Psoas muscle (tissue), 8 donors: Measurements from ENCODE around the gene EP300. TPM values are rescaled to one million over a fixed set of nuclear protein-coding genes. Genes with fewer than 3 reads are reported as not detected.
"Not testable (repeated sequence)": the region's sequence is repeated elsewhere in the genome, so short reads cannot be mapped to it uniquely, and the experiment has no call there.

Experiments used
- ATAC-seq, 4 donors: fragments of 200-7000 bp; cut with Tn5 transposase; one replicate each; pipeline ENCODE4 v1.9.1; 2020; ENCODE audit warnings: moderate library complexity in 3 of 4, mild to moderate bottlenecking in 2 of 4
- DNase-seq, 2 donors: peaks; one replicate each; pipeline ENCODE4 v3.0.0-alpha.2; 2020
- H3K27ac ChIP-seq: fragments of 200-600 bp; one replicate; pipeline ENCODE4 v1.8.0; 2022
- H3K27me3 ChIP-seq, 3 donors: fragments of 200-600 bp in 1 of 3; one replicate each; pipeline versions ENCODE4 v1.6.1 to v1.8.0; 2013 to 2022; ENCODE audit warnings: low read length in 2 of 3, mild to moderate bottlenecking in 2 of 3, moderate library complexity in 1 of 3; ENCODE audit not compliant: insufficient read depth in 3 of 3
- H3K36me3 ChIP-seq, 2 donors: fragments of 200-600 bp in 1 of 2; one replicate each; pipeline versions ENCODE4 v1.6.1 to v1.8.0; 2013 to 2022; ENCODE audit warnings: low read depth in 1 of 2, mild to moderate bottlenecking in 1 of 2, moderate library complexity in 1 of 2; ENCODE audit not compliant: insufficient read depth in 1 of 2
- H3K4me1 ChIP-seq: fragments of 200-600 bp; one replicate; pipeline ENCODE4 v1.8.0; 2022
- H3K4me3 ChIP-seq: fragments of 200-600 bp; one replicate; pipeline ENCODE4 v1.8.0; 2022; ENCODE audit warnings: mild to moderate bottlenecking
- H3K9me3 ChIP-seq: fragments of 200-600 bp; one replicate; pipeline ENCODE4 v1.8.0; 2022
- WGBS, 3 donors: extraction: QIAGEN DNeasy Blood & Tissue Kit; methylation state at CpG; one replicate each; pipeline versions ENCODE4 v1.1.6 to v1.1.7; 2013; 5-methylcytosine and 5-hydroxymethylcytosine counted together
- intact Hi-C, 2 donors: fragments of 100-400 bp; cut with DNase I; formaldehyde crosslinking; loops; one replicate each; pipeline versions ENCODE4 v1.11.0 to v1.14.2; 2022
- polyA plus RNA-seq, 3 donors: library from polyadenylated mRNA; stranded (reverse); fragments of 200-250 nt; gene quantifications; one replicate each; pipeline ENCODE4 v1.2.3, GENCODE V29; 2013
- total RNA-seq, 4 donors: library from RNA; stranded (reverse); fragmentation: NEBNext Ultra II Directional in 2 of 4; extraction: Animal tissue kit (Norgen Biotek cat#: 25700) in 2 of 4; gene quantifications; one replicate each; pipeline versions ENCODE4 v1.2.1 to v1.2.4, GENCODE V29; 2021 to 2023
- TF ChIP-seq, protein P1 (sequence below): fragments of 200-600 bp; IDR thresholded peaks from one replicate; pipeline ENCODE4 v1.8.0; 2022; ENCODE audit warnings: antibody characterized with exemption
- donor health status: healthy with polysubstance abuse.
- donor health status: DM: no; HTN: no; CAD: no; lungs with moderate emphysema.
- donor health status: Bipolar disorder and iron deficiency.
- donor health status: healthy.
- donor health status: DM: yes; HTN: yes; CAD: no.
- donor health status: DM: no; HTN: no; CAD: no.
- donor health status: DM: no; HTN: no; CAD: no.
- donor health status: DM: yes; HTN: yes; CAD: no.

The EP300 gene
- total and polyA plus RNA-seq, 7 donors: 6.2 to 40.7 (median 31.0) TPM

GRCh38 chr22:41096391-41096790, 4.0 kb downstream of the EP300 start:
- H3K27me3 ChIP-seq: no peaks in the 10 kb centered on the region
- H3K4me3 ChIP-seq: peak overlapping the region; percentile 98
- H3K4me1 ChIP-seq: peaks cover 65% of the 10 kb centered on the region
- no peaks in the 10 kb centered on the region for H3K9me3 ChIP-seq
- DNase-seq: no peak
- peaks cover 0 to 7% of the 10 kb centered on the region in 2 donors for H3K36me3 ChIP-seq
- TF ChIP-seq, protein P1, sequence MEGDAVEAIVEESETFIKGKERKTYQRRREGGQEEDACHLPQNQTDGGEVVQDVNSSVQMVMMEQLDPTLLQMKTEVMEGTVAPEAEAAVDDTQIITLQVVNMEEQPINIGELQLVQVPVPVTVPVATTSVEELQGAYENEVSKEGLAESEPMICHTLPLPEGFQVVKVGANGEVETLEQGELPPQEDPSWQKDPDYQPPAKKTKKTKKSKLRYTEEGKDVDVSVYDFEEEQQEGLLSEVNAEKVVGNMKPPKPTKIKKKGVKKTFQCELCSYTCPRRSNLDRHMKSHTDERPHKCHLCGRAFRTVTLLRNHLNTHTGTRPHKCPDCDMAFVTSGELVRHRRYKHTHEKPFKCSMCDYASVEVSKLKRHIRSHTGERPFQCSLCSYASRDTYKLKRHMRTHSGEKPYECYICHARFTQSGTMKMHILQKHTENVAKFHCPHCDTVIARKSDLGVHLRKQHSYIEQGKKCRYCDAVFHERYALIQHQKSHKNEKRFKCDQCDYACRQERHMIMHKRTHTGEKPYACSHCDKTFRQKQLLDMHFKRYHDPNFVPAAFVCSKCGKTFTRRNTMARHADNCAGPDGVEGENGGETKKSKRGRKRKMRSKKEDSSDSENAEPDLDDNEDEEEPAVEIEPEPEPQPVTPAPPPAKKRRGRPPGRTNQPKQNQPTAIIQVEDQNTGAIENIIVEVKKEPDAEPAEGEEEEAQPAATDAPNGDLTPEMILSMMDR: no peak
- WGBS, 3 donors: 55 to 73% (median 55%) methylated on average over 3 of the region's 3 CpGs
- intact Hi-C loops: no loop called here
- H3K27ac ChIP-seq: no peak overlapping the region
- no peak for ATAC-seq

DNA sequence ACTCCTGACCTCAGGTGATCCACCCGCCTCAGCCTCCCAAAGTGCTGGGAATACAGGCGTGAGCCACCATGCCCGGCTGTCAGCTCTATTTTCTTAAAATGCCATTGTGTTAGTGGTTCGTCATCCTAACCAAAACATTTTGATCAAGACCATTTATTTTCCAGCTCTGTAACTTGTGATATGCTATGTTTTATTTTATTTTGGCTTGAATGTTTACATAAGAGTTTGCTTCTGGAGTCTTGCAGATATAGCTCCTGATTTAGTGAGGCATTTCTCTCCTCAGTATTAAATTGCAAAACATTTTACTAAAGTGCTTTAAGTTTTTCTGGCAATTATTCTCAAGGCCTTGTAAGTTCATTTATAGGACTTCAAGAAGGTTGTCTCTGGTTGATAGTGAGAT, 4.4 kb downstream of the EP300 start:
- WGBS, 3 donors: 77 to 82% (median 79%) methylated on average over 4 of the region's 4 CpGs
- H3K27me3 ChIP-seq: no peaks in the 10 kb centered on the region
- peaks cover 68% of the 10 kb centered on the region for H3K4me1 ChIP-seq
- no peak overlapping the region for H3K27ac ChIP-seq
- H3K9me3 ChIP-seq: no peaks in the 10 kb centered on the region
- TF ChIP-seq, protein P1: no peak
- no peak for DNase-seq
- peaks cover 0 to 7% of the 10 kb centered on the region in 2 donors for H3K36me3 ChIP-seq
- ATAC-seq: no peak
- intact Hi-C loops: no loop called here
- H3K4me3 ChIP-seq: peak overlapping the region; percentile 98

DNA sequence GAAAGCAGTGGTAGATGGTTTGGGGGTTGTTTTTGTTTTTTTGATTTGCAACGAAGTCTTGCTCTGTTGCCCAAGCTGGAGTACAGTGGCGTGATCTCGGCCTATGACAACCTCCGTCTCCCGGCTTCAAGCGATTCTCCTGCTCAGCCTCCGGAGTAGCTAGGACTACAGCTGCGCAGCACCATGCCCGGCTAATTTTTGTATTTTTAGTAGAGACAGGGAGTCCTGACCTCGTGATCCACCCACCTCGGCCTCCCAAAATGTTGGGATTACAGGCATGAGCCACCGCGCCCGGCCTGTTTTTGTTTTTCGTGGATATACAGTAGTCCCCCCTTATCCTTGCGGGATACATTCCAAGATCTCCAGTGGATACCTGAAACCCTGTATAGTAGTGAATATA, 6.6 kb downstream of the EP300 start:
- intact Hi-C loops: no loop called here

GRCh38 chr22:41106122-41106968, 14.0 kb downstream of the EP300 start:
- H3K4me1 ChIP-seq: peaks cover 49% of the 10 kb centered on the region
- H3K9me3 ChIP-seq: no peaks in the 10 kb centered on the region
- ATAC-seq (peak in 1 of 4 donors; percentile 20), DNase-seq (no peak)
- H3K36me3 ChIP-seq: peaks cover 0 to 12% of the 10 kb centered on the region in 2 donors
- WGBS, 3 donors: 56 to 70% (median 56%) methylated on average over 8 of the region's 8 CpGs
- H3K27ac ChIP-seq: peak overlapping the region; percentile 51
- H3K4me3 ChIP-seq: no peak overlapping the region
- intact Hi-C loops: no loop called here
- no peaks in the 10 kb centered on the region for H3K27me3 ChIP-seq
- TF ChIP-seq, protein P1: no peak

More for the DNA sequence above, 6.6 kb downstream of the EP300 start:
- 54 to 80% (median 55%) methylated on average over 16 of the region's 16 CpGs for WGBS, 3 donors
- DNase-seq (no peak), ATAC-seq (peak in 3 of 4 donors; percentile 28 to 47 (median 37))
- Histone ChIP-seq H3K4me1 (peaks cover 79% of the 10 kb centered on the region), H3K27me3 (no peaks in the 10 kb centered on the region), H3K4me3 (no peak overlapping the region), H3K36me3 (peaks cover 0 to 7% of the 10 kb centered on the region in 2 donors), H3K9me3 (no peaks in the 10 kb centered on the region), H3K27ac (peak overlapping the region; percentile 36)
- TF ChIP-seq, protein P1: no peak

DNA sequence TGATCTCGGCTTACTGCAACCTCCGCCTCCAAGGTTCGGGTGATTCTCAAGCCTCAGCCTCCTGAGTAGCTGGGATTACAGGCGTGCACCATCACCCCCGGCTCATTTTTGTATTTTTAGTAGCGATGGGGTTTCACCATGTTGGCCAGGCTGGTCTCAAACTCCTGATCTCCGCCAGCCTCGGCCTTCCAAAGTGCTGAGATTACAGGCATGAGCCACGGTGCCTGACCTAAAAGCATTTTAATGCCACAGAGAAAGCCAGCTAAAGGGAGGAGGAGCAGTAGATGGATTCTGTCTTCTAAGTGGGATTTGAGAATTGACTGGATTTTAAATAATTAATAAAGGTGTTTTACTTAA, 14.6 kb downstream of the EP300 start:
- H3K9me3 ChIP-seq, H3K27me3 ChIP-seq, intact Hi-C loops, H3K4me3 ChIP-seq: not testable (repeated sequence)
- 31 to 73% (median 32%) methylated on average over 9 of the region's 9 CpGs for WGBS, 3 donors
- peak; percentile 11 to 52 (median 34) for ATAC-seq
- DNase-seq: peak in 1 of 2 donors; percentile 54
- peaks cover 45% of the 10 kb centered on the region for H3K4me1 ChIP-seq
- peak overlapping the region; percentile 51 for H3K27ac ChIP-seq
- H3K36me3 ChIP-seq: peaks cover 0 to 12% of the 10 kb centered on the region in 2 donors
